Cardiac muscle cell (in vitro differentiated cells and primary cell): Measurements from ENCODE around the gene FBXL16. TPM values are rescaled to one million over a fixed set of nuclear protein-coding genes. Genes with fewer than 3 reads are reported as not detected.

ENCODE experiments used
- DNase-seq, 2 donors: peaks; one replicate each; pipeline versions ENCODE4 v3.0.0 to v3.0.0-alpha.2; 2010 to 2017; ENCODE audit warnings: low read depth in 1 of 2, low spot score in 1 of 2
- H3K27ac ChIP-seq: fragments of 200-600 bp; sonication (generic); 2 replicates; pipeline ENCODE4 v1.5.1; 2016
- H3K27me3 ChIP-seq: fragments of 200-600 bp; sonication (generic); 2 replicates; pipeline ENCODE4 v1.6.0; 2016; ENCODE audit warnings: control low read depth
- H3K36me3 ChIP-seq: fragments of 200-600 bp; sonication (generic); 2 replicates; pipeline ENCODE4 v1.5.1; 2016; ENCODE audit warnings: control low read depth
- H3K4me1 ChIP-seq: fragments of 200-600 bp; sonication (generic); 2 replicates; pipeline ENCODE4 v1.8.1; 2017; ENCODE audit warnings: low read depth, mild to moderate bottlenecking, mixed run types
- H3K4me3 ChIP-seq: fragments of 200-600 bp; sonication (generic); 2 replicates; pipeline ENCODE4 v1.5.1; 2016; ENCODE audit warnings: mild to moderate bottlenecking
- H3K9me3 ChIP-seq: fragments of 200-600 bp; sonication (generic); 2 replicates; pipeline ENCODE4 v1.5.1; 2017; ENCODE audit warnings: low read depth, mild to moderate bottlenecking, control low read depth
- polyA plus RNA-seq: library from polyadenylated mRNA; unstranded; fragments of >200 nt; fragmentation: Nextera tagmentation; extraction: Ambion mirVana; gene quantifications from 2 replicates; pipeline ENCODE4 v1.2.1, GENCODE V29; 2016
- total RNA-seq: library from RNA; depleted of rRNA; stranded (reverse); fragments of >200 nt; gene quantifications from 2 replicates; pipeline ENCODE4 v1.2.3, GENCODE V29; 2016
- TF ChIP-seq, protein P1 (sequence below): IDR thresholded peaks from 2 replicates; pipeline ENCODE4 v1.5.1; 2012; ENCODE audit warnings: low read depth, mild to moderate bottlenecking, low read length

Gene FBXL16
- total and polyA plus RNA-seq, 2 experiments from 2014 or later = 0.12 to 1.4 TPM

- no peak overlapping the region for H3K4me3 ChIP-seq
- no peak for DNase-seq
- H3K36me3 ChIP-seq = peaks cover 27% of the 10 kb centered on the region
- no peaks in the 10 kb centered on the region for H3K4me1 ChIP-seq
- H3K9me3 ChIP-seq = no peaks in the 10 kb centered on the region
- TF ChIP-seq, protein P1, sequence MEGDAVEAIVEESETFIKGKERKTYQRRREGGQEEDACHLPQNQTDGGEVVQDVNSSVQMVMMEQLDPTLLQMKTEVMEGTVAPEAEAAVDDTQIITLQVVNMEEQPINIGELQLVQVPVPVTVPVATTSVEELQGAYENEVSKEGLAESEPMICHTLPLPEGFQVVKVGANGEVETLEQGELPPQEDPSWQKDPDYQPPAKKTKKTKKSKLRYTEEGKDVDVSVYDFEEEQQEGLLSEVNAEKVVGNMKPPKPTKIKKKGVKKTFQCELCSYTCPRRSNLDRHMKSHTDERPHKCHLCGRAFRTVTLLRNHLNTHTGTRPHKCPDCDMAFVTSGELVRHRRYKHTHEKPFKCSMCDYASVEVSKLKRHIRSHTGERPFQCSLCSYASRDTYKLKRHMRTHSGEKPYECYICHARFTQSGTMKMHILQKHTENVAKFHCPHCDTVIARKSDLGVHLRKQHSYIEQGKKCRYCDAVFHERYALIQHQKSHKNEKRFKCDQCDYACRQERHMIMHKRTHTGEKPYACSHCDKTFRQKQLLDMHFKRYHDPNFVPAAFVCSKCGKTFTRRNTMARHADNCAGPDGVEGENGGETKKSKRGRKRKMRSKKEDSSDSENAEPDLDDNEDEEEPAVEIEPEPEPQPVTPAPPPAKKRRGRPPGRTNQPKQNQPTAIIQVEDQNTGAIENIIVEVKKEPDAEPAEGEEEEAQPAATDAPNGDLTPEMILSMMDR = no peak
- no peak overlapping the region for H3K27ac ChIP-seq
- no peaks in the 10 kb centered on the region for H3K27me3 ChIP-seq
Measured at GRCh38 chr16:667113-667779, 38.4 kb downstream of the FBXL16 start.

- Histone ChIP-seq H3K36me3 (peaks cover 22% of the 10 kb centered on the region), H3K4me1 (no peaks in the 10 kb centered on the region), H3K27me3 (no peaks in the 10 kb centered on the region), H3K4me3 (no peak overlapping the region), H3K9me3 (no peaks in the 10 kb centered on the region), H3K27ac (no peak overlapping the region)
- TF ChIP-seq, protein P1 = no peak
- DNase-seq = no peak
Measured at GRCh38 chr16:666572-666971, 39.0 kb downstream of the FBXL16 start.

DNA sequence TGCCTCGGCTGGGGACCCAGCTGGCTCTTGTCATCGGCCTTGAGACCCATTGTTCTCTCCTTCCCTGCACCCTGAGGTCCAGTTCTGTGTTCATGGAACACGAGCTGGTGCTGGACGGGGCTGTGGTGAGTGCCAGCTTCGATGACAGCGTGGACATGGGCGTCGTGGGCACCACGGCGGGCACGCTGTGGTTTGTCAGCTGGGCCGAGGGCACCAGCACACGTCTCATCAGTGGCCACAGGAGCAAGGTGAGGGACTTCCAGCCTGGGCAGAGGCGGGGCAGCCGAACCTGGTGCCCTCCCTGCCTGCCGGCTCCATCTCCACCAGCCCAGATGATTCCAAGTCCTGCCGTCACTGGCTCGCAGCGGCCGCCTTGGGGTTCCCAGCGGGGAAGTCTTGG lies 43.0 kb downstream of the FBXL16 start:
- H3K36me3 ChIP-seq = no peaks in the 10 kb centered on the region
- H3K9me3 ChIP-seq = no peaks in the 10 kb centered on the region
- no peaks in the 10 kb centered on the region for H3K4me1 ChIP-seq
- no peak overlapping the region for H3K27ac ChIP-seq
- DNase-seq = no peak
- no peaks in the 10 kb centered on the region for H3K27me3 ChIP-seq
- H3K4me3 ChIP-seq = no peak overlapping the region
- TF ChIP-seq, protein P1 = no peak

DNA sequence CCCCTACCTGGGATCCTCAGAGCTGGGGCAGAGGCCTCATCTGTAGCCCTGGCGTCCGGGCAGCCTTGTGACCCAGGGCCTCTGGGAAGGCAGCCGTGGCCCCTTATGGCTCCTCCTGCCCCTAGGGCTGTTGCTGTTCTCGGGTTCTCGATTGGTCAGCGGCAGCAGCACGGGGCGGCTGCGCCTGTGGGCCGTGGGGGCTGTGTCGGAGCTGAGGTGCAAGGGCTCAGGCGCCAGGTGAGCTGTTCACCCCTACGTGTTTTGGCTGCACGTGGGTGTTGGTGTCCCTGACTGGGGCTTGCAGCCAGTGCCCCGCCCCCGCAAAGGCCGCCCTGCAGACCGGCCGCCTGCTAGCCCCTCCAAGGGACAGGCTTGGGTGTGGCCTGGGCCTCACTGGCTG lies 43.5 kb downstream of the FBXL16 start:
- Histone ChIP-seq H3K9me3 (no peaks in the 10 kb centered on the region), H3K36me3 (no peaks in the 10 kb centered on the region), H3K27me3 (no peaks in the 10 kb centered on the region), H3K4me3 (no peak overlapping the region), H3K4me1 (no peaks in the 10 kb centered on the region), H3K27ac (no peak overlapping the region)
- TF ChIP-seq, protein P1 = no peak
- no peak for DNase-seq

- Histone ChIP-seq H3K4me1 (no peaks in the 10 kb centered on the region), H3K36me3 (no peaks in the 10 kb centered on the region), H3K27ac (peak overlapping the region; percentile 1), H3K27me3 (no peaks in the 10 kb centered on the region), H3K4me3 (no peak overlapping the region), H3K9me3 (no peaks in the 10 kb centered on the region)
- DNase-seq = no peak
- TF ChIP-seq, protein P1 = no peak
Measured at GRCh38 chr16:661184-661821, 44.3 kb downstream of the FBXL16 start.
